GM21360 (cell line): ENCODE measurements around the gene ARID4B.
"Not testable (repeated sequence)": the region's sequence is repeated elsewhere in the genome, so short reads cannot be mapped to it uniquely, and the experiment has no call there.

Experiments
- ATAC-seq: cut with Tn5 transposase; IDR thresholded peaks from one replicate; pipeline ENCODE4 v1.9.1; 2021; ENCODE audit warnings: mild to moderate bottlenecking, moderate library complexity; ENCODE audit not compliant: unreplicated experiment

ARID4B gene

GRCh38 chr1:235227414-235227813 lies 100.6 kb downstream of the ARID4B start:
- no peak for ATAC-seq

DNA sequence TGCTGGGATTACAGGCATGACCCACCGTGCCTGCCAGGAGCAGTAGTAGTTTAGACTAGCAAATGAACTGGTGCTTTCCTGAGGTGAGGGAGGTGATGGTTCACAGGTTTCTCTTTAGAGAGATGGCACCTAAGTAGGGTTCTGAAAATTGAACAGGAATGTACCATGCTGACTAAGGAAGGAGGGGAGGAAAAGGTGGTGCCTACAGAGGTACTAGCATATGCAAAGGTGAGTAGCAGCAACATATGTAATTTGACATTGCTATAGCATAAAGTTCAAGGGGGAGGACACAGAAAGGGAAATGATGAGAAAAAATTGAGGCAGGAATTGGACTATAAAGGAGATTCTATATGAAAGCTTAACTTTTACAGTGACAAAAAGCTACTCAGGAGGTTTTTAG lies 101.0 kb downstream of the ARID4B start:
- no peak for ATAC-seq

DNA sequence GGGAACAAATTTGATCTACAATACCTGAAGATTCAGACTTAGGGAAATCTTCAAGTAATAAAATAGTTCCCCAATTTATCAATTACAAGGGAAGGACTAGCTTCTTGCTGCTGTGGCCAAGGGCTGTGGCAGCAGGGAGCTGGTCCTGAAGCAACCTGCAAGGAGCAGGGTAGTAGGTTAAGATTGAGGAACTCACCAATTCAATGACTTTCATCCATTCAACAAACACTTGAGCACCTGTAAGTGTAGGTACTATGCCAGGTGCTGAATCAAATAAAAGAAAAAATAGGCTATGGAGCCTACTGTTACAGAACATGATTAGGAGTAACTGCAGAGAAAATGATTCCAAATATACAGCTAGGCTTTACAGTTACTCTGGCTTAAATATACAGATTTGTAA lies 102.7 kb downstream of the ARID4B start:
- no peak for ATAC-seq

- ATAC-seq = no peak
Measured at GRCh38 chr1:235221653-235222375, 106.2 kb downstream of the ARID4B start.

DNA sequence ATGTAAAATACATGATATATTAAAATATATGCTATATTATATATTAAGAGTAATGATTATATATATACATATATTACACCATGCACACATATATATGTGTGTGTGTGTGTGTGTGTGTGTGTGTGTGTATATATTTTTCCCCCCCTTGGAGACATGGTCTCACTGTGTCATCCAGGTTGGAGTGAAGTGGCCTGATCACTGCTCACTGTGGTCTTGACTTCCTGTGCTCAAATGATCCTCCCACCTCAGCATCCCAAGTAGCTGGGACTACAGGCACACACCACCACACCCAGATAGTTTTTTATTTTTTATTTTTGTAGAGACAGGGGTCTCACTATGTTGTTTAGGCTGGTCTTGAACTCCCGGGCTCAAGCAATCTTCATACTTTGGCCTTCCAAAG lies 112.5 kb downstream of the ARID4B start:
- no peak for ATAC-seq

- not testable (repeated sequence) for ATAC-seq
Measured at GRCh38 chr1:235214962-235215361, 113.0 kb downstream of the ARID4B start.

- no peak for ATAC-seq
Measured at GRCh38 chr1:235213752-235214151, 114.2 kb downstream of the ARID4B start.

- no peak for ATAC-seq
Measured at GRCh38 chr1:235211517-235211916, 116.5 kb downstream of the ARID4B start.

- no peak for ATAC-seq
Measured at GRCh38 chr1:235207209-235207565, 120.8 kb downstream of the ARID4B start.

DNA sequence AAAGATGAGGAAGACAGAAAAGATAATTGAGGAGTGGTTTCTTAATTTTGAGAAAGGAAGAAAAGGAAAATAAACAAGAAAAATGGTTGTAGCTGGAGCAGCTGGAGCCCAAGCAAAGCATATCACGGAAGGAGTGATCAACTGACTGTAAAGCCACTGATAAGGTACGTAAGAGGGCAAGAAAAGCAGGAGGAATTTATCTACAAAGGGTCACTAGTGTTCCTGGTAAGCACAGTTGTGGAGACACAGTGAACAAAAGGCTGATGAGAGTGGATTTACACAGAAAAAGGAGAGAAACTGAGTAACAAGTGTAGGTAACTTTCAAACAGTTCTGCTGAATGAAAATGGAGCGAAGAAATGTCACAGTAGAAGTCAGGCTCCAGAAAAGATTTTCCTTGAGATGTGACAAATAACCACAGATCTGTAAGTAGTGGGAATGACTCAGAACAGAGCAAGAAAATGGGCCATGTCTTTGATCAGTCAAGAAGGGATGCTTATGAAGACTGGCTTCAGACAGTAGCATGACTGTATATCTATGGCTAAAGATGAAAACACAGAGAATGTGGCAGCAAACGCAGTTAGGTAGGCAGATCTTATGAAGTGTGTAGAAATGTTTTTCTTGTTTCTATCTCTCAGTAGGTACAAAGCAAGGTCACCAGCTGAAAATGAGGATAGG lies 121.3 kb downstream of the ARID4B start:
- no peak for ATAC-seq

DNA sequence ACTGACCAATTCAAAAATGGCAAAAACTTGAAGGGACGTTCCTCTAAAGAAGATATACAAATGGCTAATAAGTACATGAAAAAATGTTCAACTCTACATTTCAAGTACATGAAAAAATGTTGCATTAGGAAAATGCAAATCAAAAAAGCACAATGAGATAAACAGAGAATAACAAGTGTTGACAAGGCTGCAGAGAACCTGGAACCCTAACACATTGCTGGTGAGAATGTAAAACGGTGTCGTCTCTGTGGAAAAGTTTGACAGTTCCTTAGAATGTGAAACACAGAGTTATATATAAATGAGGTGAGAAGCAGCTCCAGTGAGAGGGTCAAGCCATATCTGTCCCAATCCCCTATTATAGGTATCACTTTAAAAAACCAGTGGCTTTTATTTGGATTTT lies 122.3 kb downstream of the ARID4B start:
- no peak for ATAC-seq

- ATAC-seq = no peak
Measured at GRCh38 chr1:235203428-235203827, 124.6 kb downstream of the ARID4B start.

GRCh38 chr1:235202447-235202846 lies 125.5 kb downstream of the ARID4B start:
- ATAC-seq = not testable (repeated sequence)

DNA sequence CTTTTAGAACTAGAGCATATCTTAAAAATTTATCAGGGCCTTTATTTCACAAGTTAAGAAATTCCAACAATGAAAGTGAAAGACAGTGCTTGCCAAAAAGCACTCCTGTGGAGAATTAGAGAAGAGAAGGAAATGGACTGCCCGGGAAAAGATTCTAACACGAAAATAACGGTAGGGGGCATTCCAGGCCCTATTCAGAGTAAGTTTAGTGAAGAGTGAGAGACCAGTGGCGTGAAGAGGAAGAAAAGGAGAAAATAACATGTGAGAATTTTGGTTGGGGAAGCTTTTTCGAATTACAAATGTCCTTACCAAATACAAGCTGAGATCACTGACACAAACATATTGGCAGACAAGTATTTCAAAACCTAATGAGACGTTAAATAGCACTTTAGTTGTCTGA lies 128.5 kb downstream of the ARID4B start:
- ATAC-seq = no peak

DNA sequence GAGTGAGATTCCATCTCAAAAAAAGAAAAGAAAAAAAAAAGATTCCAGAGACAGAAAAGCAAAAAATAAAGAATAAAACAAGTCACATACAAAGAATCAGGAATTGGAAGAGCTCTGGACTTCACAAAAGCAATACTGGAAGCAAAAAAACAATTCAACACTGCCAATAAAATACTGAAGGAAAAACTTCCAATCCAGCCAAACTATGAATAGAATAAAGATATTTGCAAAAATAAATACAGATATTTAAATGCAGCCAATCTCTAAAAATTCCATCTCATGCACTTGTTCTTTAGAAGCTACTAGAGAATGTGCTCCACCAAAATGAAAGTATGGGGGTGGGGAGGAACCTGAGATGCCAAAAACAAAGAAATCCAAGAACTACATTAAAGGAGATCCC lies 137.5 kb downstream of the ARID4B start:
- no peak for ATAC-seq

DNA sequence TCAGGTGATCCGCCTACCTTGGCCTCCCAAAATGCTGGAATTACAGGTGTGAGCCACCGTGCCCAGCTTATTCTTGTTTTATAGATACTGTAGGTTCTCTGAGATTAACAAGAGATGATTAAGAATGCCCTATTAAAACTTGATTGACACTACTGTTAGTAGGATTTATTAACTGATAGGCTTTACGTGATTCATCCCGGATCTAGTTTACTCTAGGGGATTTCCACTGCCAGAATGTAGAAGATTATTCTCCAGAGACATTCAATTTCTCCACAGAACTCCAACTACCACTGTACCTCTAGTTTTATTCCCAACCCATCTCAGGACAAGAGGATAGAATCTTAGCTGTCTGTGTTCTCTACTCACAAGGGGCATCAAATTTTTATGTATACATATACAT lies 140.7 kb downstream of the ARID4B start:
- ATAC-seq = no peak

- ATAC-seq = no peak
Measured at GRCh38 chr1:235181561-235182245, 146.3 kb downstream of the ARID4B start.

GRCh38 chr1:235180916-235181460 lies 147.0 kb downstream of the ARID4B start:
- ATAC-seq = no peak

GRCh38 chr1:235176486-235176885 lies 151.5 kb downstream of the ARID4B start:
- no peak for ATAC-seq

- no peak for ATAC-seq
Measured at GRCh38 chr1:235169986-235170385, 158.0 kb downstream of the ARID4B start.

- no peak for ATAC-seq
Measured at GRCh38 chr1:235168375-235168774, 159.6 kb downstream of the ARID4B start.
